ENCODE data around the gene PALM3. TPM values are rescaled to one million over a fixed set of nuclear protein-coding genes. Genes with fewer than 3 reads are reported as not detected.

The PALM3 gene
- polyA plus RNA-seq, 1 donor: 21.2 TPM

Other genes with a start within 250 kb of the PALM3 start
- gene NANOS3, start 184.9 kb downstream of the PALM3 start, polyA plus RNA-seq (ENCODE audit: insufficient read length): 1.2 TPM
- 6.8 TPM for gene BRME1, start 156.0 kb downstream of the PALM3 start, polyA plus RNA-seq (ENCODE audit: insufficient read length)
- 28.5 TPM for gene CC2D1A, start 155.9 kb downstream of the PALM3 start, polyA plus RNA-seq (ENCODE audit: insufficient read length)
- gene PODNL1, start 123.7 kb downstream of the PALM3 start, polyA plus RNA-seq (ENCODE audit: insufficient read length): 1.2 TPM
- 33.6 TPM for gene DCAF15, start 109.6 kb downstream of the PALM3 start, polyA plus RNA-seq (ENCODE audit: insufficient read length)
- gene RFX1, start 55.8 kb downstream of the PALM3 start, polyA plus RNA-seq (ENCODE audit: insufficient read length): 10.5 TPM
- not detected for gene RLN3, start 33.9 kb downstream of the PALM3 start, polyA plus RNA-seq (ENCODE audit: insufficient read length)
- gene IL27RA, start 30.3 kb downstream of the PALM3 start, polyA plus RNA-seq (ENCODE audit: insufficient read length): 5.9 TPM
- 4.6 TPM for gene MISP3, start 10.7 kb upstream of the PALM3 start, polyA plus RNA-seq (ENCODE audit: insufficient read length)
- gene C19orf67, start 23.7 kb upstream of the PALM3 start, polyA plus RNA-seq (ENCODE audit: insufficient read length): 0.12 TPM
- 34.0 TPM for gene SAMD1, start 28.7 kb upstream of the PALM3 start, polyA plus RNA-seq (ENCODE audit: insufficient read length)
- 96.2 TPM for gene PRKACA, start 55.7 kb upstream of the PALM3 start, polyA plus RNA-seq (ENCODE audit: insufficient read length)
- 21.9 TPM for gene ASF1B, start 74.5 kb upstream of the PALM3 start, polyA plus RNA-seq (ENCODE audit: insufficient read length)
- gene ADGRL1, start 144.1 kb upstream of the PALM3 start, polyA plus RNA-seq (ENCODE audit: insufficient read length): 39.8 TPM

Measured in left kidney (tissue), 1 donor.